Measurements from ENCODE around the gene HS1BP3. TPM values are rescaled to one million over a fixed set of nuclear protein-coding genes. Genes with fewer than 3 reads are reported as not detected.
A peak's percentile ranks its signal among the peaks of the same experiment; 100 is the strongest.

HS1BP3 gene
- total and polyA plus RNA-seq, 2 donors (not counting 3 experiments of a cell fraction or from before 2014, with no cell fraction given), result 27.4 to 33.1 TPM

GRCh38 chr2:20584045-20584398 lies 66.9 kb downstream of the HS1BP3 start:
- TF ChIP-seq FOS (IDR thresholded peaks at IDR 0.05; ENCODE audit: borderline replicate concordance, insufficient read depth, low read length) (no peak), GATA2 (IDR thresholded peaks at IDR 0.05; ENCODE audit: insufficient read depth, insufficient read length, low read depth, low read length) (peak; percentile 42)
- Histone ChIP-seq H3K9me1 (replicated peaks; ENCODE audit: control insufficient read depth, extremely low read depth, insufficient read depth, low read length) (no peaks in the 10 kb centered on the region), H3K4me1 (ENCODE audit: control insufficient read depth, extremely low read depth, insufficient read depth, low read length) (peaks cover 47% of the 10 kb centered on the region), H3K27ac (ENCODE audit: insufficient read depth, low read depth, low read length) (peak overlapping the region; percentile 76), H3K9me3 (replicated peaks; ENCODE audit: control insufficient read depth, insufficient read depth, low read length) (no peaks in the 10 kb centered on the region), H3K79me2 (ENCODE audit: control insufficient read depth, insufficient read depth, low read length) (no peaks in the 10 kb centered on the region), H3K36me3 (ENCODE audit: control insufficient read depth in 2 of 2, extremely low read depth in 1 of 2, insufficient read depth in 2 of 2, low read length in 2 of 2) (no peaks in the 10 kb centered on the region), H3K27me3 (ENCODE audit: control insufficient read depth in 2 of 2, insufficient read depth in 2 of 2, low read length in 2 of 2) (no peaks in the 10 kb centered on the region), H3K9ac (replicated peaks; ENCODE audit: extremely low read depth, insufficient read depth, low read length) (peak overlapping the region; percentile 22), H3K4me3 (replicated peaks in 1 of 3; ENCODE audit: insufficient read depth in 1 of 3, low read depth in 1 of 3, low read length in 3 of 3) (no peak overlapping the region), H3K4me2 (ENCODE audit: insufficient read depth, low read length) (no peak overlapping the region), H2AFZ (ENCODE audit: low read depth, low read length) (no peak overlapping the region), H4K20me1 (replicated peaks; ENCODE audit: control insufficient read depth, extremely low read depth, insufficient read depth, low read length) (no peaks in the 10 kb centered on the region)
- DNase-seq (ENCODE audit: low read depth, low spot score) (no peak), FAIRE-seq (no peak)
- ChIA-PET CTCF (interaction anchor here (1.4 kb wide), 1 partner anchor 139 kb away, joined by 5 read pairs; no protein-coding TSS in a partner anchor), POLR2A (interaction anchor here (0.9 to 3.8 kb wide), 5 partner anchors 10 to 137 kb away, joined by 4 to 19 read pairs (median 4); partner anchors contain the start of gene RHOB)
- dilution Hi-C loops (cut with MboI; ENCODE audit: extremely low pct_ligation_motif_present, low sequenced_read_pairs), result no loop called here
- intact Hi-C loops (cut with micrococcal nuclease), result loop anchor here (1.0 kb wide), 2 partner anchors 13 to 27 kb away; no protein-coding TSS in a partner anchor
- BruUV-seq (replicated peaks), result TSS peak; percentile 21

GRCh38 chr2:20583425-20583881 lies 67.4 kb downstream of the HS1BP3 start:
- no peak overlapping the region for H2AFZ ChIP-seq (ENCODE audit: low read depth, low read length)
- dilution Hi-C loops (cut with MboI; ENCODE audit: extremely low pct_ligation_motif_present, low sequenced_read_pairs) (no loop called here), intact Hi-C loops (cut with micrococcal nuclease) (no loop called here)
- no peaks in the 10 kb centered on the region for H3K79me2 ChIP-seq (ENCODE audit: control insufficient read depth, insufficient read depth, low read length)
- no peaks in the 10 kb centered on the region for H3K27me3 ChIP-seq (ENCODE audit: control insufficient read depth in 2 of 2, insufficient read depth in 2 of 2, low read length in 2 of 2)
- no peak overlapping the region for H3K4me3 ChIP-seq (replicated peaks in 1 of 3; ENCODE audit: insufficient read depth in 1 of 3, low read depth in 1 of 3, low read length in 3 of 3)
- no peaks in the 10 kb centered on the region for H3K9me1 ChIP-seq (replicated peaks; ENCODE audit: control insufficient read depth, extremely low read depth, insufficient read depth, low read length)
- H3K4me2 ChIP-seq (ENCODE audit: insufficient read depth, low read length), result no peak overlapping the region
- H3K9me3 ChIP-seq (replicated peaks; ENCODE audit: control insufficient read depth, insufficient read depth, low read length), result no peaks in the 10 kb centered on the region
- H3K9ac ChIP-seq (replicated peaks; ENCODE audit: extremely low read depth, insufficient read depth, low read length), result peak overlapping the region; percentile 22
- TF ChIP-seq FOS (IDR thresholded peaks at IDR 0.05; ENCODE audit: borderline replicate concordance, insufficient read depth, low read length), result no peak
- no peak for TF ChIP-seq GATA2 (IDR thresholded peaks at IDR 0.05; ENCODE audit: insufficient read depth, insufficient read length, low read depth, low read length)
- no peak for TF ChIP-seq JUN (IDR thresholded peaks at IDR 0.05; ENCODE audit: borderline replicate concordance, insufficient read depth, insufficient read length, low read depth)
- TF ChIP-seq MYC (IDR thresholded peaks at IDR 0.05; ENCODE audit: low read depth, low read length), result no peak
- no peak for TF ChIP-seq EZH2 (IDR thresholded peaks at IDR 0.05; ENCODE audit: borderline replicate concordance, low read depth, low read length, severe bottlenecking)
- no peak for TF ChIP-seq POLR2AphosphoS5 (IDR thresholded peaks at IDR 0.05; ENCODE audit: insufficient read depth, low read depth, low read length)
- TF ChIP-seq CTCF (IDR thresholded peaks at IDR 0.05; ENCODE audit: extremely low read depth in 1 of 2, insufficient read depth in 1 of 2, low read depth in 1 of 2, low read length in 2 of 2), result no peak
- TF ChIP-seq, protein P1, sequence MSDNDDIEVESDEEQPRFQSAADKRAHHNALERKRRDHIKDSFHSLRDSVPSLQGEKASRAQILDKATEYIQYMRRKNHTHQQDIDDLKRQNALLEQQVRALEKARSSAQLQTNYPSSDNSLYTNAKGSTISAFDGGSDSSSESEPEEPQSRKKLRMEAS (IDR thresholded peaks at IDR 0.05; ENCODE audit: insufficient read depth, insufficient read length), result no peak
- no peak for TF ChIP-seq POLR2A (IDR thresholded peaks at IDR 0.05; ENCODE audit: low read depth, low read length)
- no TSS peak for BruUV-seq (replicated peaks)
- no peaks in the 10 kb centered on the region for H3K36me3 ChIP-seq (ENCODE audit: control insufficient read depth in 2 of 2, extremely low read depth in 1 of 2, insufficient read depth in 2 of 2, low read length in 2 of 2)
- CTCF ChIA-PET, result no interaction called here
- no peaks in the 10 kb centered on the region for H4K20me1 ChIP-seq (replicated peaks; ENCODE audit: control insufficient read depth, extremely low read depth, insufficient read depth, low read length)
- FAIRE-seq (no peak), DNase-seq (ENCODE audit: low read depth, low spot score) (no peak)
- peaks cover 53% of the 10 kb centered on the region for H3K4me1 ChIP-seq (ENCODE audit: control insufficient read depth, extremely low read depth, insufficient read depth, low read length)
- POLR2A ChIA-PET, result interaction anchor here (1.2 to 3.8 kb wide), 2 partner anchors 133 to 136 kb away, joined by 3 to 19 read pairs; partner anchors contain the start of gene RHOB
- peak overlapping the region; percentile 76 for H3K27ac ChIP-seq (ENCODE audit: insufficient read depth, low read depth, low read length)
